ENCODE results near the gene GP5. TPM values are rescaled to one million over a fixed set of nuclear protein-coding genes. Genes with fewer than 3 reads are reported as not detected.

Gene GP5, protein sequence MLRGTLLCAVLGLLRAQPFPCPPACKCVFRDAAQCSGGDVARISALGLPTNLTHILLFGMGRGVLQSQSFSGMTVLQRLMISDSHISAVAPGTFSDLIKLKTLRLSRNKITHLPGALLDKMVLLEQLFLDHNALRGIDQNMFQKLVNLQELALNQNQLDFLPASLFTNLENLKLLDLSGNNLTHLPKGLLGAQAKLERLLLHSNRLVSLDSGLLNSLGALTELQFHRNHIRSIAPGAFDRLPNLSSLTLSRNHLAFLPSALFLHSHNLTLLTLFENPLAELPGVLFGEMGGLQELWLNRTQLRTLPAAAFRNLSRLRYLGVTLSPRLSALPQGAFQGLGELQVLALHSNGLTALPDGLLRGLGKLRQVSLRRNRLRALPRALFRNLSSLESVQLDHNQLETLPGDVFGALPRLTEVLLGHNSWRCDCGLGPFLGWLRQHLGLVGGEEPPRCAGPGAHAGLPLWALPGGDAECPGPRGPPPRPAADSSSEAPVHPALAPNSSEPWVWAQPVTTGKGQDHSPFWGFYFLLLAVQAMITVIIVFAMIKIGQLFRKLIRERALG
- under 1 TPM in 1 of 6 experiments, not detected in 5; 0.05 TPM for total RNA-seq (2021; fragmentation: NEBNext Ultra II Directional; extraction: Animal tissue kit (Norgen Biotek cat#: 25700))
- long read RNA-seq = 0 reads

DNA sequence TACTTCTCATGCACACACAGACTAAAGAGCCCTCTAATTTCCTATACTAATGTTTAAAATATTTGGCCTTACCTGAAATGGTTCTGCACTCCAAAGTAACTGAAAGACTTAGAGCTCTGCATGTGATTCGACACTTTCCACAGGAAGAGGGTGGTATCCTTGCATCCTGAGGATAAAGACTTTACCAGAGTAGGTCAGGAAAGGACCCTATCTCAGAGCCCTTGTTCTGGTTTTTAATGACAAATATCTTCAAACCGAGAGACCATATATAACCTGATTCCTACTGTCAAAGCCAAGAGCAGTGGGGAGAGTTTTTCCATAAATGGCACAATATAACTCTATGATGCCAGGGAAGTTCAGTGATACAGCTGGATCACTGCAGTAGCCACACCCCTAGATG is at the start of gene GP5:
TSS of gene GP5 (minus strand) at position 101 of the 400 bp plus-strand sequence. CDS start 984 bp downstream, outside the sequence.
- Mint-ChIP-seq H3K4me1 (ENCODE audit: low read depth) (peaks cover 4% of the 10 kb centered on the region; the same call in 1 of the 2 replicates), H3K36me3 (ENCODE audit: low read depth) (no peaks in the 10 kb centered on the region; the same call in 1 of the 2 replicates), H3K27ac (no peak within 1 kb of the TSS), H3K4me3 (no peak within 1 kb of the TSS), H3K27me3 (ENCODE audit: insufficient read depth) (peaks cover 26% of the 10 kb centered on the region), H3K9me3 (no peaks in the 10 kb centered on the region)
- TF ChIP-seq, protein P1, sequence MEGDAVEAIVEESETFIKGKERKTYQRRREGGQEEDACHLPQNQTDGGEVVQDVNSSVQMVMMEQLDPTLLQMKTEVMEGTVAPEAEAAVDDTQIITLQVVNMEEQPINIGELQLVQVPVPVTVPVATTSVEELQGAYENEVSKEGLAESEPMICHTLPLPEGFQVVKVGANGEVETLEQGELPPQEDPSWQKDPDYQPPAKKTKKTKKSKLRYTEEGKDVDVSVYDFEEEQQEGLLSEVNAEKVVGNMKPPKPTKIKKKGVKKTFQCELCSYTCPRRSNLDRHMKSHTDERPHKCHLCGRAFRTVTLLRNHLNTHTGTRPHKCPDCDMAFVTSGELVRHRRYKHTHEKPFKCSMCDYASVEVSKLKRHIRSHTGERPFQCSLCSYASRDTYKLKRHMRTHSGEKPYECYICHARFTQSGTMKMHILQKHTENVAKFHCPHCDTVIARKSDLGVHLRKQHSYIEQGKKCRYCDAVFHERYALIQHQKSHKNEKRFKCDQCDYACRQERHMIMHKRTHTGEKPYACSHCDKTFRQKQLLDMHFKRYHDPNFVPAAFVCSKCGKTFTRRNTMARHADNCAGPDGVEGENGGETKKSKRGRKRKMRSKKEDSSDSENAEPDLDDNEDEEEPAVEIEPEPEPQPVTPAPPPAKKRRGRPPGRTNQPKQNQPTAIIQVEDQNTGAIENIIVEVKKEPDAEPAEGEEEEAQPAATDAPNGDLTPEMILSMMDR (IDR thresholded peaks at IDR 0.05) = no peak
- no peak for DNase-seq

DNA sequence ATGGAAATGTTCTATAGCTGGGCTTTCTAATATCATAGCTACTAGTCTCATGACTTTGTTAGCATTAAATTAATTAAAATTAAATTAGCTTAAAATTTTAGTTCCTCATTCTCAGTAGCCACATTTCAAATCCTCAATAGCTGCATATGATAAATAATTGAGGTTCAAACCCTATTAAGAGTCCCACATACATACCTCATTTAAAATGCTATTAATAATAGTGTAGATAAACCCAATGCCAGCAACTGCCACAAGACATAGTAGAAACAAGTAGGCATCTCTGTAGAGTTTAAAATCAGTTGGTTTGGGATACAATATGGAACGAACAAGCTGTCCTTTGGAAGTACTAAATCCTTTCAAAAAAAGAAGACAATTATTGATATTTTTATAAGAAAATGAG is 48.6 kb upstream of the GP5 start:
- no peak for DNase-seq
- H3K27ac Mint-ChIP-seq = no peak overlapping the region
- H3K27me3 Mint-ChIP-seq (ENCODE audit: insufficient read depth) = no peaks in the 10 kb centered on the region; the same call in 1 of the 2 replicates
- H3K9me3 Mint-ChIP-seq = no peaks in the 10 kb centered on the region
- TF ChIP-seq, protein P1 (IDR thresholded peaks at IDR 0.05) = no peak
- H3K36me3 Mint-ChIP-seq (ENCODE audit: low read depth) = peaks cover 26% of the 10 kb centered on the region
- no peak overlapping the region for H3K4me3 Mint-ChIP-seq
- peaks cover 10% of the 10 kb centered on the region; the same call in 1 of the 2 replicates for H3K4me1 Mint-ChIP-seq (ENCODE audit: low read depth)

DNA sequence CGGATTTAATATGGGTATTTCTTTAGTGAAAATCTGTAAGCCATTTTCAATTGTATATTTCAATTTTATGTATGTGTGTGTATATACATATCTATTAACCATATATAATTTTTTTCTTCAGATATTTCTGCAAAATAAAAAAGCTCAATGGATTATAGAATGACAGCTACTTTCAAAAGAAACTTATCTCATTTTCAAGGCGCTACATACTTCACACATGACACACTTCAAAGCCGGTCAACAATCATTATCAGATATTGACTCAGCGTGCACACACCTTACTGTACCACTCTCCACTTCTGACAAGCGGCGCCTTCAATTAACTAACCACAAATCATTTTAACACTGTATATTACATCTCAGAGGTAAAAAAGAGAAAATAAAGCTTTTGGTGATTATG is 48.1 kb upstream of the GP5 start:
- H3K36me3 Mint-ChIP-seq (ENCODE audit: low read depth) = peaks cover 23% of the 10 kb centered on the region

DNA sequence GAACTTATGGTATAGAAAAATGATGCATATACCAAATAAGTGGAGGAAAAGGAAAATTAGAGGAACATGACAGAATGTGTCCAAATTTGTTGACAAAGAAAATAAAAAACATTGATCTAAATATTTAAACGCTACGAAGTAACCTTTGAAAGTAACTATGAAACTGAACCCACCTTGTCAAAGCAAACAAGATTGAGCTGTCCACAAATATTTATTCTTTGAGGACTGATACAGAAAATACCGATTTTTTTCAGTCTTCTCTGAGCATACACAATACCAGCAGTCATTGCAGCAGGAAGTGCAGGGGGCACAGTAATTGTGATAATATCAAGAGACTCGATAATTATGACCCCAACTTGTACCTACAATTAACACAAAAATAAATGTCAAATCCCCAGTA is 47.7 kb upstream of the GP5 start:
- H3K4me1 Mint-ChIP-seq (ENCODE audit: low read depth) = peaks cover 10% of the 10 kb centered on the region; the same call in 1 of the 2 replicates
- peaks cover 21% of the 10 kb centered on the region for H3K36me3 Mint-ChIP-seq (ENCODE audit: low read depth)
- no peaks in the 10 kb centered on the region; the same call in 1 of the 2 replicates for H3K27me3 Mint-ChIP-seq (ENCODE audit: insufficient read depth)
- no peak overlapping the region for H3K27ac Mint-ChIP-seq
- no peak for DNase-seq
- H3K9me3 Mint-ChIP-seq = no peaks in the 10 kb centered on the region
- no peak overlapping the region for H3K4me3 Mint-ChIP-seq
- TF ChIP-seq, protein P1 (IDR thresholded peaks at IDR 0.05) = no peak

More for the DNA sequence above, 48.1 kb upstream of the GP5 start:
- Mint-ChIP-seq H3K27ac (no peak overlapping the region), H3K9me3 (no peaks in the 10 kb centered on the region), H3K4me3 (no peak overlapping the region), H3K4me1 (ENCODE audit: low read depth) (peaks cover 10% of the 10 kb centered on the region; the same call in 1 of the 2 replicates), H3K27me3 (ENCODE audit: insufficient read depth) (no peaks in the 10 kb centered on the region; the same call in 1 of the 2 replicates)
- TF ChIP-seq, protein P1 (IDR thresholded peaks at IDR 0.05) = no peak
- DNase-seq = no peak

DNA sequence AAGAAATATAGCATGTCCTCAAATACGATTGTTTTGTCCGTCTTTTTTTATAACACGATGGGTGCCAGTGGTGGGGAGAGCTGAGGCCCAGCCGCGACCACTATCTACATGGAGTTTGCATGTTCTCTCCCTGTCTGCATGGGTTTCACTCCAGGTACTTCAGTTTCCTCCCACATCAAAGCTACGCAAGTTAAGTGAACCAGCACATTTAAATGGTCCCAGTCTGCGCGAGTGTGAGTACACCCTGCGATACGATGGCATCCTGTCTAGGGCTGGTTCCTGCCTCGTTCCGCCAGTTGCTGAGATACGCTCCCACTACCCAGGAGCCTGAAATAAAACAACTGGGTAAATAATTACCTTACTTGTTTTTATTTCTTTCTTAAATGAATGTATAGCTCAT is 47.1 kb upstream of the GP5 start:
- 0 out of 2 replicates have a peak overlapping the region, but pooled peaks have one; percentile 5 for H3K27ac Mint-ChIP-seq
- TF ChIP-seq, protein P1 (IDR thresholded peaks at IDR 0.05) = no peak
- H3K36me3 Mint-ChIP-seq (ENCODE audit: low read depth) = peaks cover 16% of the 10 kb centered on the region
- no peak overlapping the region for H3K4me3 Mint-ChIP-seq
- no peaks in the 10 kb centered on the region; the same call in 1 of the 2 replicates for H3K27me3 Mint-ChIP-seq (ENCODE audit: insufficient read depth)
- H3K4me1 Mint-ChIP-seq (ENCODE audit: low read depth) = peaks cover 10% of the 10 kb centered on the region; the same call in 1 of the 2 replicates
- no peaks in the 10 kb centered on the region for H3K9me3 Mint-ChIP-seq
- no peak for DNase-seq
